Activated CD8-positive, alpha-beta T cell treated with anti-CD3 and anti-CD28 coated beads for 36 hours (primary cell): Measurements from ENCODE around the gene NFKBIZ. TPM values are rescaled to one million over a fixed set of nuclear protein-coding genes. Genes with fewer than 3 reads are reported as not detected.
"Not testable (repeated sequence)": the region's sequence is repeated elsewhere in the genome, so short reads cannot be mapped to it uniquely, and the experiment has no call there.

Experiments
- ATAC-seq: fragments of 200-7000 bp; cut with Tn5 transposase; one replicate; pipeline ENCODE4 v1.10.0; 2021; ENCODE audit warnings: mild to moderate bottlenecking, moderate library complexity
- CTCF ChIA-PET: fragments of 350-600 bp; sonication (Branson Sonifier 250); formaldehyde crosslinking; loops from one replicate; lab custom pipeline; 2021; ENCODE audit warnings: antibody characterized with exemption; lab: Charles Lee
- POLR2A ChIA-PET: fragments of 350-600 bp; sonication (Branson Sonifier 250); formaldehyde crosslinking; loops from one replicate; lab custom pipeline; 2021; ENCODE audit warnings: antibody characterized with exemption; lab: Charles Lee
- DNase-seq: peaks from one replicate; pipeline ENCODE4 v3.0.0-alpha.2; 2020
- H3K27ac Mint-ChIP-seq: one replicate; pipeline ENCODE4 v1.8.0; 2021; ENCODE audit warnings: mild to moderate bottlenecking, mixed read lengths
- H3K27me3 Mint-ChIP-seq: one replicate; pipeline ENCODE4 v1.8.0; 2021; ENCODE audit warnings: mixed read lengths
- H3K36me3 Mint-ChIP-seq: one replicate; pipeline ENCODE4 v1.8.0; 2021; ENCODE audit warnings: low read depth, mixed read lengths
- H3K4me1 Mint-ChIP-seq: one replicate; pipeline ENCODE4 v1.8.0; 2021; ENCODE audit warnings: low read depth, mixed read lengths
- H3K4me3 Mint-ChIP-seq: one replicate; pipeline ENCODE4 v1.8.0; 2021; ENCODE audit warnings: mild to moderate bottlenecking, moderate library complexity, mixed read lengths
- H3K9me3 Mint-ChIP-seq: one replicate; pipeline ENCODE4 v1.8.0; 2021; ENCODE audit warnings: mixed read lengths
- CTCF ChIP-seq: fragments of 200-600 bp; IDR thresholded peaks from one replicate; pipeline ENCODE4 v1.8.0; 2022; ENCODE audit warnings: antibody characterized with exemption, mild to moderate bottlenecking
- intact Hi-C: fragments of 100-400 bp; cut with micrococcal nuclease; formaldehyde crosslinking; loops from one replicate; pipeline ENCODE4 v1.10.0; 2022
- total RNA-seq, 2 experiments: library from RNA; stranded (reverse); gene quantifications; one replicate each; pipeline ENCODE4 v1.2.3, GENCODE V29; 2021

Gene NFKBIZ
- total RNA-seq, 2 experiments from 2014 or later: 62.1 to 70.6 TPM

GRCh38 chr3:101862416-101863165 lies 13.3 kb downstream of the NFKBIZ start:
- Mint-ChIP-seq H3K4me1 (peaks cover 58% of the 10 kb centered on the region), H3K27me3 (no peaks in the 10 kb centered on the region), H3K9me3 (no peaks in the 10 kb centered on the region), H3K27ac (peak overlapping the region; percentile 22), H3K4me3 (no peak overlapping the region), H3K36me3 (peaks cover 52% of the 10 kb centered on the region)
- DNase-seq: no peak
- peak; percentile 51 for ATAC-seq
- ChIA-PET POLR2A (interaction anchor here (1.0 to 2.3 kb wide), 4 partner anchors 7 to 84 kb away, joined by 3 to 6 read pairs (median 3); partner anchors contain the start of genes NFKBIZ and NXPE3), CTCF (interaction anchor here (1.0 kb wide), 1 partner anchor 101 kb away, joined by 4 read pairs; no protein-coding TSS in a partner anchor)
- intact Hi-C loops: no loop called here
- TF ChIP-seq CTCF: no peak

- POLR2A ChIA-PET: interaction anchor here (0.6 to 2.3 kb wide), 2 partner anchors 10 to 101 kb away, joined by 3 to 6 read pairs; no protein-coding TSS in a partner anchor
- DNase-seq, intact Hi-C loops, H3K27ac Mint-ChIP-seq, H3K27me3 Mint-ChIP-seq, H3K4me3 Mint-ChIP-seq, H3K9me3 Mint-ChIP-seq, ATAC-seq: not testable (repeated sequence)
- CTCF ChIA-PET: interaction anchor here (0.9 to 2.1 kb wide), 3 partner anchors 38 to 360 kb away, joined by 3 to 8 read pairs (median 4); no protein-coding TSS in a partner anchor
- peaks cover 37% of the 10 kb centered on the region for H3K4me1 Mint-ChIP-seq
- H3K36me3 Mint-ChIP-seq: peaks cover 30% of the 10 kb centered on the region
These were observed 15.6 kb downstream of the NFKBIZ start for GRCh38 chr3:101864926-101865325.

- H3K4me1 Mint-ChIP-seq: peaks cover 29% of the 10 kb centered on the region
- DNase-seq (no peak), ATAC-seq (no peak)
- no peak for TF ChIP-seq CTCF
- CTCF ChIA-PET: interaction anchor here (0.9 to 2.1 kb wide), 4 partner anchors 17 to 359 kb away, joined by 3 to 8 read pairs (median 4); partner anchors contain the start of gene NFKBIZ
- H3K27me3 Mint-ChIP-seq: no peaks in the 10 kb centered on the region
- no peak overlapping the region for H3K4me3 Mint-ChIP-seq
- H3K9me3 Mint-ChIP-seq: no peaks in the 10 kb centered on the region
- intact Hi-C loops: no loop called here
- peaks cover 23% of the 10 kb centered on the region for H3K36me3 Mint-ChIP-seq
- no peak overlapping the region for H3K27ac Mint-ChIP-seq
- POLR2A ChIA-PET: interaction anchor here (0.6 to 0.7 kb wide), 2 partner anchors 16 to 100 kb away, joined by 3 to 4 read pairs; partner anchors contain the start of gene NFKBIZ
These were observed 16.6 kb downstream of the NFKBIZ start for GRCh38 chr3:101865751-101866509.

- CTCF ChIA-PET: interaction anchor here (0.7 to 1.8 kb wide), 4 partner anchors 9 to 358 kb away, joined by 3 to 5 read pairs (median 4); no protein-coding TSS in a partner anchor
These were observed 18.2 kb downstream of the NFKBIZ start for GRCh38 chr3:101867511-101867910.

More at GRCh38 chr3:101867511-101867910, 18.2 kb downstream of the NFKBIZ start:
- intact Hi-C loops: no loop called here
- POLR2A ChIA-PET: interaction anchor here (1.0 to 1.1 kb wide), 2 partner anchors 18 to 57 kb away, joined by 3 to 4 read pairs; partner anchors contain the start of gene NFKBIZ
- Mint-ChIP-seq H3K27me3 (no peaks in the 10 kb centered on the region), H3K9me3 (no peaks in the 10 kb centered on the region), H3K4me1 (peaks cover 13% of the 10 kb centered on the region), H3K4me3 (no peak overlapping the region), H3K27ac (no peak overlapping the region), H3K36me3 (peaks cover 7% of the 10 kb centered on the region)
- DNase-seq: no peak
- no peak for TF ChIP-seq CTCF
- no peak for ATAC-seq
